Smooth muscle cell (in vitro differentiated cells): ENCODE data around the gene RNF126. TPM values are rescaled to one million over a fixed set of nuclear protein-coding genes. Genes with fewer than 3 reads are reported as not detected.
"Not testable (repeated sequence)": the region's sequence is repeated elsewhere in the genome, so short reads cannot be mapped to it uniquely, and the experiment has no call there.

ENCODE experiments used
- DNase-seq: peaks from one replicate; lab custom pipeline; 2025; ENCODE audit not compliant: unreplicated experiment; lab: John Stamatoyannopoulos, UW
- H2AFZ ChIP-seq: fragments of 200-600 bp; sonication (generic); 2 replicates; pipeline ENCODE4 v1.6.0; 2016; ENCODE audit warnings: antibody characterized with exemption, low read depth, mild to moderate bottlenecking
- H3F3A ChIP-seq: fragments of 200-600 bp; sonication (generic); 2 replicates; pipeline ENCODE4 v1.6.0; 2017; ENCODE audit warnings: antibody characterized with exemption, low read depth
- H3K27ac ChIP-seq: fragments of 200-600 bp; sonication (generic); 2 replicates; pipeline ENCODE4 v1.5.1; 2016; ENCODE audit warnings: low read depth, mild to moderate bottlenecking
- H3K27me3 ChIP-seq: fragments of 200-600 bp; sonication (generic); 2 replicates; pipeline ENCODE4 v1.6.1; 2016; ENCODE audit warnings: low read depth, mild to moderate bottlenecking
- H3K36me3 ChIP-seq: fragments of 200-600 bp; sonication (generic); 2 replicates; pipeline ENCODE4 v1.5.1; 2016; ENCODE audit warnings: low read depth
- H3K4me1 ChIP-seq: fragments of 200-600 bp; sonication (generic); 2 replicates; pipeline ENCODE4 v1.5.1; 2016; ENCODE audit warnings: low read depth
- H3K4me2 ChIP-seq: fragments of 200-600 bp; sonication (generic); 2 replicates; pipeline ENCODE4 v1.6.0; 2016; ENCODE audit warnings: mild to moderate bottlenecking
- H3K4me3 ChIP-seq: fragments of 200-600 bp; sonication (generic); 2 replicates; pipeline ENCODE4 v1.5.1; 2016; ENCODE audit warnings: mild to moderate bottlenecking
- H3K79me2 ChIP-seq: fragments of 200-600 bp; sonication (generic); 2 replicates; pipeline ENCODE4 v1.6.0; 2016; ENCODE audit warnings: low read depth, mild to moderate bottlenecking
- H3K9ac ChIP-seq: fragments of 200-600 bp; sonication (generic); 2 replicates; pipeline ENCODE4 v1.6.0; 2016; ENCODE audit warnings: low read depth
- H3K9me3 ChIP-seq: fragments of 200-600 bp; sonication (generic); replicated peaks from 2 replicates; pipeline ENCODE4 v1.5.1; 2016; ENCODE audit warnings: low read depth
- H4K20me1 ChIP-seq: fragments of 200-600 bp; sonication (generic); 2 replicates; pipeline ENCODE4 v1.6.0; 2016; ENCODE audit warnings: low read depth
- WGBS: methylation state at CpG from one replicate; pipeline ENCODE4 v1.1.7; 2016; ENCODE audit warnings: low lambda C conversion rate; 5-methylcytosine and 5-hydroxymethylcytosine counted together
- polyA plus RNA-seq: library from polyadenylated mRNA; unstranded; fragments of >200 nt; fragmentation: Nextera tagmentation; extraction: Ambion mirVana; gene quantifications from 2 replicates; pipeline ENCODE4 v1.2.1, GENCODE V29; 2016
- total RNA-seq: library from RNA; depleted of rRNA; stranded (reverse); fragments of >200 nt; gene quantifications from 2 replicates; pipeline ENCODE4 v1.2.3, GENCODE V29; 2014
- TF ChIP-seq, protein P1 (sequence below): fragments of 200-600 bp; sonication (generic); IDR thresholded peaks from 2 replicates; pipeline ENCODE4 v1.5.1; 2017; ENCODE audit warnings: borderline replicate concordance, mild to moderate bottlenecking, antibody characterized with exemption; ENCODE audit not compliant: insufficient read depth, poor library complexity, severe bottlenecking

The RNF126 gene
- total and polyA plus RNA-seq, 2 experiments from 2014 or later = 19.8 to 60.4 TPM

DNA sequence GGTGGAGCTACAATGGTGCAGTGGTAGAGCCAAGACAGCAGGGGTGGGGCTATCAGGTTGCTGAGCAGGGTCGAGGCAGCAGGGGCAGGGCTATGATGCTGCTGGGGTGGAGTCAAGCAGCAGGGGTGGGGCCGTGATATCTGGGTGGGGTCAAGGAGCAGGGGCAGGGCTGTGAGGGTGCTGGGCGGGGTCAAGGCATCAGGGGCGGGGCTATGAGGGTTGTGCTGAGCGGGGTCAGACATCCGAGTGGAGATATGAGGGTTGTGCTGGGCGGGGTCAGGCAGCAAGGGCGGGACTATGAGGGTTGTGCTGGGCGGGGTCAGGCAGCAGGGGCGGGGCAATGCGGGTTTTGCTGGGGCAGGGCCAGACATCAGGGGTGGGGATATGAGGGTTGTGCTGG is 58.7 kb downstream of the RNF126 start:
- H3K27ac ChIP-seq = no peak overlapping the region
- H3K9ac ChIP-seq = no peak overlapping the region
- H3K4me3 ChIP-seq = no peak overlapping the region
- no peak overlapping the region for H2AFZ ChIP-seq
- TF ChIP-seq, protein P1, sequence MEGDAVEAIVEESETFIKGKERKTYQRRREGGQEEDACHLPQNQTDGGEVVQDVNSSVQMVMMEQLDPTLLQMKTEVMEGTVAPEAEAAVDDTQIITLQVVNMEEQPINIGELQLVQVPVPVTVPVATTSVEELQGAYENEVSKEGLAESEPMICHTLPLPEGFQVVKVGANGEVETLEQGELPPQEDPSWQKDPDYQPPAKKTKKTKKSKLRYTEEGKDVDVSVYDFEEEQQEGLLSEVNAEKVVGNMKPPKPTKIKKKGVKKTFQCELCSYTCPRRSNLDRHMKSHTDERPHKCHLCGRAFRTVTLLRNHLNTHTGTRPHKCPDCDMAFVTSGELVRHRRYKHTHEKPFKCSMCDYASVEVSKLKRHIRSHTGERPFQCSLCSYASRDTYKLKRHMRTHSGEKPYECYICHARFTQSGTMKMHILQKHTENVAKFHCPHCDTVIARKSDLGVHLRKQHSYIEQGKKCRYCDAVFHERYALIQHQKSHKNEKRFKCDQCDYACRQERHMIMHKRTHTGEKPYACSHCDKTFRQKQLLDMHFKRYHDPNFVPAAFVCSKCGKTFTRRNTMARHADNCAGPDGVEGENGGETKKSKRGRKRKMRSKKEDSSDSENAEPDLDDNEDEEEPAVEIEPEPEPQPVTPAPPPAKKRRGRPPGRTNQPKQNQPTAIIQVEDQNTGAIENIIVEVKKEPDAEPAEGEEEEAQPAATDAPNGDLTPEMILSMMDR = no peak
- H3K36me3 ChIP-seq = no peaks in the 10 kb centered on the region
- no peaks in the 10 kb centered on the region for H4K20me1 ChIP-seq
- H3F3A ChIP-seq = no peaks in the 10 kb centered on the region
- H3K4me1 ChIP-seq = no peaks in the 10 kb centered on the region
- H3K4me2 ChIP-seq = no peak overlapping the region
- H3K79me2 ChIP-seq = no peaks in the 10 kb centered on the region
- WGBS = 90% methylated on average over 5 of the region's 11 CpGs
- H3K27me3 ChIP-seq = no peaks in the 10 kb centered on the region
- DNase-seq = no peak
- H3K9me3 ChIP-seq = no peaks in the 10 kb centered on the region

- H4K20me1 ChIP-seq, H3K36me3 ChIP-seq, H3K4me3 ChIP-seq, H3K9me3 ChIP-seq, H3K79me2 ChIP-seq, H3K9ac ChIP-seq, H3K4me1 ChIP-seq, DNase-seq, H3K27ac ChIP-seq, H3K4me2 ChIP-seq, H3K27me3 ChIP-seq, H2AFZ ChIP-seq, H3F3A ChIP-seq: not testable (repeated sequence)
- 91% methylated on average over 20 of the region's 20 CpGs for WGBS
Observed at GRCh38 chr19:603779-604178, 59.2 kb downstream of the RNF126 start.

DNA sequence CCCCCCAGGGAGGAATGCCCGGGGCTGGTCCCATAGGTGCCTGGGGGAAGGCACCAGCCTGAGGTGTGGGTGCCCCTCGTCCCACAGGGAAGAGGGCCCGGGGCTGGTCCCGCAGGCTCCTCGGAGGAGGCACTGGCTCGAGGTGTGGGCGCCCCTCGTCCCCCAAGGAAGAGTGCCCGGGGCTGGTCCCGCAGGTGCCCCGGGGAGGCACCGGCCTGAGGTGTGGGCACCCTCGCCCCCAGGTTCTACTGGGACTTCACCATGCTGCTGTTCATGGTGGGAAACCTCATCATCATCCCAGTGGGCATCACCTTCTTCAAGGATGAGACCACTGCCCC is 59.7 kb downstream of the RNF126 start:
- H3K4me2 ChIP-seq, H4K20me1 ChIP-seq, H3K27ac ChIP-seq, H3K36me3 ChIP-seq, H3K79me2 ChIP-seq, H3K27me3 ChIP-seq, H3K9me3 ChIP-seq, H3K4me3 ChIP-seq, H3K4me1 ChIP-seq, H3K9ac ChIP-seq, H2AFZ ChIP-seq, H3F3A ChIP-seq, DNase-seq: not testable (repeated sequence)
- WGBS = 94% methylated on average over 12 of the region's 13 CpGs

DNA sequence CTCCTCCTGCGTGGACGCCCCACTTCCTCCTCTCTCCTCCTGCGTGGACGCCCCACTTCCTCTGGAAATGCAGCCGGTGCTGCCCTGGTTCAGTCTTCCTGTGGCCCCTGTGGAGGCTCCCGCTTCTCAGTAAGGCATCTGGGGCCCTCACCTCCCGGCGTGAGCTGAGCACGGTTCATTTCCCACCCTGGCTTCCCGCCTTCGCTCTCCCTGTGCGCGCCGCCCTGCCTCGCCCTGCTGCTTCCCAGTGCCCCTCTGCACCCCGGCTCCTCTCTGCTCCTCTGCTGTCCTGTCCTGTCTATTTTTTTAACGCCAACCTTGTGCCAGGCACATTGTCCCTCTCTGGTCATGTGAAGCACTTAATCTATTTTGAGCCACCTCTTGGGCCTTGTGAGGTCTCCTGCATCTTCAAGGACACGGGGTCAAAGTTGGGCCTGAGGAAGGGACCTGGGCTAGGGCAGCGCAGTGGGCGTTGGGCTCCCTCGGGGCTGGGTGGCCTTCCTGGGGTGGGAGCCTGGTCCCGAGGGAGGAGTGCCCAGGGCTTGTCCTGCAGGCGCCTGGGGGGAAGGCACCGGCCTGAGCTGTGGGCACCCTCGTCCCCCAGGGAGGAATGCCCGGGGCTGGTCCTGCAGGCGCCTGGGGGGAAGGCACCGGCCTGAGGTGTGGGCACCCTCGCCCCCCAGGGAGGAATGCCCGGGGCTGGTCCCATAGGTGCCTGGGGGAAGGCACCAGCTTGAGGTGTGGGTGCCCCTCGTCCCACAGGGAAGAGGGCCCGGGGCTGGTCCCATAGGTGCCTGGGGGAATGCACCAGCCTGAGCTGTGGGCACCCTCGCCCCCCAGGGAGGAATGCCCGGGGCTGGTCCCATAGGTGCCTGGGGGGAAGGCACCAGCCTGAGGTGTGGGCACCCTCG is 60.4 kb downstream of the RNF126 start:
- Histone ChIP-seq H4K20me1 (no peaks in the 10 kb centered on the region), H3K36me3 (no peaks in the 10 kb centered on the region), H3K9ac (no peak overlapping the region), H3K79me2 (no peaks in the 10 kb centered on the region), H3K4me3 (no peak overlapping the region), H3K4me1 (no peaks in the 10 kb centered on the region), H3K9me3 (no peaks in the 10 kb centered on the region), H3K4me2 (no peak overlapping the region), H3F3A (no peaks in the 10 kb centered on the region), H3K27ac (no peak overlapping the region), H2AFZ (no peak overlapping the region), H3K27me3 (no peaks in the 10 kb centered on the region)
- DNase-seq = no peak
- 95% methylated on average over 34 of the region's 35 CpGs for WGBS
- TF ChIP-seq, protein P1 = no peak
